Peyer's patch (tissue), 4 donors: ENCODE data around the gene HMG20B.

Source experiments
- POLR2A ChIP-seq, 2 donors: fragments of 450-650 bp; IDR thresholded peaks; one replicate each; pipeline ENCODE4 v1.5.1; 2017; ENCODE audit warnings: antibody characterized with exemption in 2 of 2, mild to moderate bottlenecking in 2 of 2, moderate library complexity in 2 of 2
- TF ChIP-seq, protein P1 (sequence below), 6 experiments: fragments of 450-650 bp in 4 of 6; fragments of 200-600 bp in 2 of 6; sonication (generic) in 1 of 6; IDR thresholded peaks; one replicate each; pipeline ENCODE4 v1.5.1; 2017 to 2019; ENCODE audit warnings: antibody characterized with exemption in 6 of 6, mild to moderate bottlenecking in 3 of 6, moderate library complexity in 1 of 6

DNA sequence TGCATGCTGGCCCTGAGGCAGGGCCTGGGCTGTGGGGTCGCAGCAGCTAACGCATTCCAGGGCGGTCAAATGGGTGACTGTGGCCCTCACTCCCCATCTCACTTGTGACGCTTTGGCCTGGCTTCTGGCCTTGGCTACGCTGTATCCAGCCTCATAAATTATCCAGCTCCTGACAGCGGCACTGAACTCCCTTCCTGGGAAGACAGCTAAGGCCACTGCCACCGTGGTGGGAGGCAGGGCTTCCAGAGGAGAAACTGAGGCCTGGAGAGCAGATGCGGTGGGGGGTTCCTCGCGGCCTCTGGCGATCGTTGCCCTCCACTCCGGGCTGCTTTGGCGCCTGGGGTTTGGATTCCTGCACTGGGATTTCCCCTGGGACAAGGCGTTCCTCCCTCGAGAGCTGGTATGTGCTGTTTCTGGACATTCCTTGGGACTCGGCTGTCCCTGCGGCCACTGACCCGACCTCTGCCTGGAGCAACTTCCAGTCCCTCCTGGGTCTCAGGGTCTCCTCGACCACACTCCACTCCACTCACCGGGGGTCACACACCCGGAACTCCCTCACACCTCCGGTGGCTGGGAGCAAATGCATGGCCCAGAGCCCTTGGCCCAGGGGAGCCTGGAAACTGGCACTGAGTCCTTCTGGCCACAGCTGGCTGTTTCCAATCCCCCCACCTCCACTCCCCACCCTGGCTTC, 30.5 kb downstream of the HMG20B start:
- TF ChIP-seq, protein P1, sequence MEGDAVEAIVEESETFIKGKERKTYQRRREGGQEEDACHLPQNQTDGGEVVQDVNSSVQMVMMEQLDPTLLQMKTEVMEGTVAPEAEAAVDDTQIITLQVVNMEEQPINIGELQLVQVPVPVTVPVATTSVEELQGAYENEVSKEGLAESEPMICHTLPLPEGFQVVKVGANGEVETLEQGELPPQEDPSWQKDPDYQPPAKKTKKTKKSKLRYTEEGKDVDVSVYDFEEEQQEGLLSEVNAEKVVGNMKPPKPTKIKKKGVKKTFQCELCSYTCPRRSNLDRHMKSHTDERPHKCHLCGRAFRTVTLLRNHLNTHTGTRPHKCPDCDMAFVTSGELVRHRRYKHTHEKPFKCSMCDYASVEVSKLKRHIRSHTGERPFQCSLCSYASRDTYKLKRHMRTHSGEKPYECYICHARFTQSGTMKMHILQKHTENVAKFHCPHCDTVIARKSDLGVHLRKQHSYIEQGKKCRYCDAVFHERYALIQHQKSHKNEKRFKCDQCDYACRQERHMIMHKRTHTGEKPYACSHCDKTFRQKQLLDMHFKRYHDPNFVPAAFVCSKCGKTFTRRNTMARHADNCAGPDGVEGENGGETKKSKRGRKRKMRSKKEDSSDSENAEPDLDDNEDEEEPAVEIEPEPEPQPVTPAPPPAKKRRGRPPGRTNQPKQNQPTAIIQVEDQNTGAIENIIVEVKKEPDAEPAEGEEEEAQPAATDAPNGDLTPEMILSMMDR (IDR thresholded peaks at IDR 0.05), result no peak
- no peak for TF ChIP-seq POLR2A (IDR thresholded peaks at IDR 0.05)
